ENCODE measurements around the gene GALNT9. TPM values are rescaled to one million over a fixed set of nuclear protein-coding genes. Genes with fewer than 3 reads are reported as not detected.

The GALNT9 gene
- polyA plus RNA-seq, 1 donor from 2014 or later = 13.5 TPM

- H3K27me3 ChIP-seq (ENCODE audit: insufficient read depth, low read depth, low read length) = peaks cover 18% of the 10 kb centered on the region
- H3K9me2 ChIP-seq (ENCODE audit: insufficient read depth, low read length) = no peaks in the 10 kb centered on the region
- no peak overlapping the region for H3K4me3 ChIP-seq (ENCODE audit: low read length)
- H3K36me3 ChIP-seq (ENCODE audit: insufficient read depth, low read length) = no peaks in the 10 kb centered on the region
- H3K79me2 ChIP-seq (replicated peaks; ENCODE audit: insufficient read depth, low read length) = no peaks in the 10 kb centered on the region
- no peak overlapping the region for H3K4me2 ChIP-seq (ENCODE audit: low read length)
- TF ChIP-seq MXI1 (conservative IDR thresholded peaks at IDR 0.05; ENCODE audit: poor library complexity, severe bottlenecking) (no peak), RAD21 (conservative IDR thresholded peaks at IDR 0.05) (no peak), EZH2 (IDR thresholded peaks at IDR 0.05; ENCODE audit: borderline replicate concordance, insufficient read depth, low read length, poor library complexity, severe bottlenecking) (no peak), CTCF (IDR thresholded peaks at IDR 0.05; ENCODE audit: poor library complexity, severe bottlenecking) (no peak), TAF1 (IDR thresholded peaks at IDR 0.05; ENCODE audit: low read depth) (no peak), EP300 (conservative IDR thresholded peaks at IDR 0.05; ENCODE audit: poor library complexity, severe bottlenecking) (no peak), REST (IDR thresholded peaks at IDR 0.05; ENCODE audit: borderline replicate concordance) (no peak), POLR2AphosphoS5 (IDR thresholded peaks at IDR 0.05) (no peak), SMC3 (conservative IDR thresholded peaks at IDR 0.05; ENCODE audit: poor library complexity) (no peak)
- H3F3A ChIP-seq (ENCODE audit: insufficient read depth, low read length, poor library complexity, severe bottlenecking) = no peaks in the 10 kb centered on the region
- H2AFZ ChIP-seq (ENCODE audit: low read depth, low read length) = no peak overlapping the region
- no peaks in the 10 kb centered on the region for H3K9me3 ChIP-seq (ENCODE audit: low read length)
- no peaks in the 10 kb centered on the region for H4K20me1 ChIP-seq (ENCODE audit: insufficient read depth)
- H3K27ac ChIP-seq (ENCODE audit: low read length) = no peak overlapping the region
- no peak overlapping the region for H3K9ac ChIP-seq (ENCODE audit: low read length)
These were observed 4.4 kb upstream of the GALNT9 start for GRCh38 chr12:132333766-132334165.

GRCh38 chr12:132333273-132333672 lies 3.9 kb upstream of the GALNT9 start:
- H3K27me3 ChIP-seq (ENCODE audit: insufficient read depth, low read depth, low read length) = peaks cover 23% of the 10 kb centered on the region
- TF ChIP-seq CTCF (IDR thresholded peaks at IDR 0.05; ENCODE audit: poor library complexity, severe bottlenecking) = no peak
- no peaks in the 10 kb centered on the region for H3K79me2 ChIP-seq (replicated peaks; ENCODE audit: insufficient read depth, low read length)
- H3K27ac ChIP-seq (ENCODE audit: low read length) = no peak overlapping the region
- H2AFZ ChIP-seq (ENCODE audit: low read depth, low read length) = no peak overlapping the region
- no peak overlapping the region for H3K4me2 ChIP-seq (ENCODE audit: low read length)
- no peaks in the 10 kb centered on the region for H3K9me2 ChIP-seq (ENCODE audit: insufficient read depth, low read length)
- H3K36me3 ChIP-seq (ENCODE audit: insufficient read depth, low read length) = no peaks in the 10 kb centered on the region
- H3K9ac ChIP-seq (ENCODE audit: low read length) = no peak overlapping the region
- H3K9me3 ChIP-seq (ENCODE audit: low read length) = no peaks in the 10 kb centered on the region
- H3F3A ChIP-seq (ENCODE audit: insufficient read depth, low read length, poor library complexity, severe bottlenecking) = no peaks in the 10 kb centered on the region
- no peak overlapping the region for H3K4me3 ChIP-seq (ENCODE audit: low read length)
- H4K20me1 ChIP-seq (ENCODE audit: insufficient read depth) = no peaks in the 10 kb centered on the region
